Measurements from ENCODE around the gene MCM10. TPM values are rescaled to one million over a fixed set of nuclear protein-coding genes. Genes with fewer than 3 reads are reported as not detected.

The MCM10 gene
- total RNA-seq, 1 experiment from 2014 or later, result 24.5 TPM

DNA sequence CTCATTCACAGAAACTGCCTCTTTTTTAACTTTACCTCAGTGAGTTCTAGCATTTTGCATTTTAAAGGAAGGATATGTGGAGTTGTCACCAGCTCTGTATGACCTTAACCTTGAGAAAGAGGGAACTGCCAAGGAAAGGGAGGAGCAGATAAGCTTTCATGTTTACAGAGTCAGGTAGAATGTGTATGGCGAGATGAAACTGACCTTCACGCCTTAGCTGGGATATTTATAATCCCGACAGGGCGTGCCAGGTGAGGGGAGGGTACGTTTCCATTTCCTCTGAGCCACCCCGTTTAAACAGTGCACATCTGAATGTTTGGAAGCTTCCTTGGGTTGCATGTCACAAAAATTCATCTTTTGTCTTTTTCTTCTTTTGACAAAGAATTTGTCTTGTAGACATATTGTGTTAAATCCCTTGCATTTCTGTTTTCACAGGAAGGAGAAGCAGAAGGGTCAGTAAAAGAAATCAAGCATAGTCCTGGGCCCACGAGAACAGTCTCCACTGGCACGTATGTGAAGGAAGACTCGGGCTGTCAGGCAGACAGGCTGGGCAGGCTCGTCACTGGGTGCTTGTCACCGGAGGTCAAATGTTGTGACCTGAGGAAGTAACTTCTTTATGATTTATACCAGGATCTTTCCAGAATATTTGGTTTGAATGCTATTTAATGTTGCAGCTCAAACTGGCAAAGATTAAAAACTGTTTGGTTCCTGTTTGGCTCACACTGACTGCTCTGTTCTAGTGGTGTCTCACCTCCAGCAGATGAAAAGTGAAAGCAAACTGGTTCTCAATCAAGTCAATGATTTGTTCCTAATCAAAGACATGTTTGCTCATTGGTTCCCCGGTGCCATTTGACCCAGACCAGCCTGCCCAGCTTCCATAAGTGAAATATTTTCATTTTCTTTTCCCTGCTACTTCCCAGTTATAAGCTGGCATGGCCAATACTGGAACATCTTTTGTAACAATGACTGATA is 45.2 kb upstream of the MCM10 start:
- ChIA-PET POLR2A (ENCODE audit: unreplicated experiment) (interaction anchor here (0.6 kb wide), 2 partner anchors 9 to 35 kb away, joined by 4 to 6 read pairs; no protein-coding TSS in a partner anchor), CTCF (interaction anchor here (0.6 kb wide), 1 partner anchor 54 kb away, joined by 5 read pairs; no protein-coding TSS in a partner anchor)
- Histone ChIP-seq H3K4me1 (replicated peaks; ENCODE audit: insufficient read depth) (no peaks in the 10 kb centered on the region), H3K36me3 (ENCODE audit: low read depth) (no peaks in the 10 kb centered on the region), H3K4me3 (no peak overlapping the region), H3F3A (ENCODE audit: insufficient read depth, low read depth) (no peaks in the 10 kb centered on the region), H2AFZ (no peak overlapping the region), H3K27me3 (ENCODE audit: insufficient read depth, low read depth) (no peaks in the 10 kb centered on the region), H3K4me2 (no peak overlapping the region), H4K20me1 (ENCODE audit: insufficient read depth) (no peaks in the 10 kb centered on the region), H3K79me2 (ENCODE audit: low read depth) (no peaks in the 10 kb centered on the region), H3K27ac (no peak overlapping the region), H3K9me2 (ENCODE audit: insufficient read depth) (no peaks in the 10 kb centered on the region), H3K9me3 (ENCODE audit: insufficient read depth, low read depth) (no peaks in the 10 kb centered on the region)
- BruUV-seq (replicated peaks), result no TSS peak
- intact Hi-C loops (cut with micrococcal nuclease; ENCODE audit: unreplicated experiment), result no loop called here
- TF ChIP-seq EZH2 (IDR thresholded peaks at IDR 0.05; ENCODE audit: low read depth), result no peak
- TF ChIP-seq, protein P1, sequence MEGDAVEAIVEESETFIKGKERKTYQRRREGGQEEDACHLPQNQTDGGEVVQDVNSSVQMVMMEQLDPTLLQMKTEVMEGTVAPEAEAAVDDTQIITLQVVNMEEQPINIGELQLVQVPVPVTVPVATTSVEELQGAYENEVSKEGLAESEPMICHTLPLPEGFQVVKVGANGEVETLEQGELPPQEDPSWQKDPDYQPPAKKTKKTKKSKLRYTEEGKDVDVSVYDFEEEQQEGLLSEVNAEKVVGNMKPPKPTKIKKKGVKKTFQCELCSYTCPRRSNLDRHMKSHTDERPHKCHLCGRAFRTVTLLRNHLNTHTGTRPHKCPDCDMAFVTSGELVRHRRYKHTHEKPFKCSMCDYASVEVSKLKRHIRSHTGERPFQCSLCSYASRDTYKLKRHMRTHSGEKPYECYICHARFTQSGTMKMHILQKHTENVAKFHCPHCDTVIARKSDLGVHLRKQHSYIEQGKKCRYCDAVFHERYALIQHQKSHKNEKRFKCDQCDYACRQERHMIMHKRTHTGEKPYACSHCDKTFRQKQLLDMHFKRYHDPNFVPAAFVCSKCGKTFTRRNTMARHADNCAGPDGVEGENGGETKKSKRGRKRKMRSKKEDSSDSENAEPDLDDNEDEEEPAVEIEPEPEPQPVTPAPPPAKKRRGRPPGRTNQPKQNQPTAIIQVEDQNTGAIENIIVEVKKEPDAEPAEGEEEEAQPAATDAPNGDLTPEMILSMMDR (conservative IDR thresholded peaks at IDR 0.05), result no peak
- DNase-seq, result no peak

GRCh38 chr10:13117841-13118783 is 43.2 kb upstream of the MCM10 start:
- H3K36me3 ChIP-seq (ENCODE audit: low read depth), result no peaks in the 10 kb centered on the region
- no peak overlapping the region for H3K4me2 ChIP-seq
- H3K9me2 ChIP-seq (ENCODE audit: insufficient read depth), result no peaks in the 10 kb centered on the region
- intact Hi-C loops (cut with micrococcal nuclease; ENCODE audit: unreplicated experiment), result no loop called here
- TF ChIP-seq, protein P1 (conservative IDR thresholded peaks at IDR 0.05), result no peak
- TF ChIP-seq EZH2 (IDR thresholded peaks at IDR 0.05; ENCODE audit: low read depth), result no peak
- no TSS peak for BruUV-seq (replicated peaks)
- H3K79me2 ChIP-seq (ENCODE audit: low read depth), result no peaks in the 10 kb centered on the region
- H3K4me1 ChIP-seq (replicated peaks; ENCODE audit: insufficient read depth), result no peaks in the 10 kb centered on the region
- no peaks in the 10 kb centered on the region for H4K20me1 ChIP-seq (ENCODE audit: insufficient read depth)
- no peaks in the 10 kb centered on the region for H3K9me3 ChIP-seq (ENCODE audit: insufficient read depth, low read depth)
- no peak overlapping the region for H2AFZ ChIP-seq
- no peaks in the 10 kb centered on the region for H3K27me3 ChIP-seq (ENCODE audit: insufficient read depth, low read depth)
- CTCF ChIA-PET, result no interaction called here
- no peak overlapping the region for H3K27ac ChIP-seq
- DNase-seq, result no peak
- POLR2A ChIA-PET (ENCODE audit: unreplicated experiment), result no interaction called here
- H3K4me3 ChIP-seq, result no peak overlapping the region
- H3F3A ChIP-seq (ENCODE audit: insufficient read depth, low read depth), result no peaks in the 10 kb centered on the region

DNA sequence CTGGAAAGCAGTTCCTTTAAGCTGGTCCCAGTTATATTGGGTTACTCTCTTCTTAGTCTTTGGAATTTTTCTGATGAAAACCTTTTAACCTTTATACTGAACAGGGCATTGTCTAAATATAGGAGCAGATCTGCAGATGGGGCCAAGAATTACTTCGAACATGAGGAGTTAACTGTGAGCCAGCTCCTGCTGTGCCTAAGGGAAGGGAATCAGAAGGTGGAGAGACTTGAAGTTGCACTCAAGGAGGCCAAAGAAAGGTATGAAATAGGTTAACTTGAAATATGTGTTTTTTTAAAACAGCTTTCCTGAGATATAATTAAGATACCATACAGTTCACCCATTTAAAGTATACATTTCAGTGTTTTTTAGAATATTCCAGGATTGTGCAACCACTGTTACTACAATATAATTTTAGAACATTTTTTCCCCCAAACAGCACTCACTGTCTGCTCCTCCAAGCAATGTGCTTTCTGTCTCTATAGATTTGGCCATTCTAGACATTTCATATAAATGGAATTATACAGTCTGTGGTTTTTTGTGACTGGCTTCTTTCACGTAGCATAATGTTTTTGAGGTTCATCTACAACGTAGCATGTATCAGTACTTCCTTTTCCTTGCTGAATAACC is 42.5 kb upstream of the MCM10 start:
- ChIA-PET POLR2A (ENCODE audit: unreplicated experiment) (no interaction called here), CTCF (no interaction called here)
- no peaks in the 10 kb centered on the region for H3K36me3 ChIP-seq (ENCODE audit: low read depth)
- H3K9me3 ChIP-seq (ENCODE audit: insufficient read depth, low read depth), result no peaks in the 10 kb centered on the region
- H3K79me2 ChIP-seq (ENCODE audit: low read depth), result no peaks in the 10 kb centered on the region
- no peaks in the 10 kb centered on the region for H3K27me3 ChIP-seq (ENCODE audit: insufficient read depth, low read depth)
- intact Hi-C loops (cut with micrococcal nuclease; ENCODE audit: unreplicated experiment), result no loop called here
- no peak overlapping the region for H3K4me2 ChIP-seq
- no peak for DNase-seq
- no peak overlapping the region for H2AFZ ChIP-seq
- no peaks in the 10 kb centered on the region for H3K4me1 ChIP-seq (replicated peaks; ENCODE audit: insufficient read depth)
- H3K4me3 ChIP-seq, result no peak overlapping the region
- H4K20me1 ChIP-seq (ENCODE audit: insufficient read depth), result no peaks in the 10 kb centered on the region
- no peaks in the 10 kb centered on the region for H3K9me2 ChIP-seq (ENCODE audit: insufficient read depth)
- no peaks in the 10 kb centered on the region for H3F3A ChIP-seq (ENCODE audit: insufficient read depth, low read depth)
- no peak for TF ChIP-seq EZH2 (IDR thresholded peaks at IDR 0.05; ENCODE audit: low read depth)
- TF ChIP-seq, protein P1 (conservative IDR thresholded peaks at IDR 0.05), result no peak
- no TSS peak for BruUV-seq (replicated peaks)
- H3K27ac ChIP-seq, result no peak overlapping the region
